ENCODE data around the gene KIF16B. TPM values are rescaled to one million over a fixed set of nuclear protein-coding genes. Genes with fewer than 3 reads are reported as not detected.

The KIF16B gene
- total RNA-seq, 1 experiment from 2014 or later, result 7.0 TPM

- DNase-seq (ENCODE audit: low read depth, low spot score), result no peak
- H2AFZ ChIP-seq (ENCODE audit: low read depth, low read length, poor library complexity, severe bottlenecking), result no peak overlapping the region
- H3K4me3 ChIP-seq (replicated peaks in 1 of 2; ENCODE audit: low read depth in 1 of 2, low read length in 2 of 2), result no peak overlapping the region
- no TSS peak for BruUV-seq (replicated peaks)
- H3K9ac ChIP-seq (ENCODE audit: low read length), result no peak overlapping the region
- H3K9me2 ChIP-seq (ENCODE audit: insufficient read depth), result no peaks in the 10 kb centered on the region
- no peaks in the 10 kb centered on the region for H3K36me3 ChIP-seq (ENCODE audit: control insufficient read depth in 1 of 2, insufficient read depth in 2 of 2, low read length in 2 of 2)
- no peaks in the 10 kb centered on the region for H3K9me3 ChIP-seq (ENCODE audit: control insufficient read depth in 1 of 2, insufficient read depth in 1 of 2, low read depth in 1 of 2, low read length in 2 of 2)
- no peak overlapping the region for H3K27ac ChIP-seq (ENCODE audit: low read depth, low read length)
- TF ChIP-seq EZH2 (IDR thresholded peaks at IDR 0.05), result no peak
- TF ChIP-seq CBX3 (IDR thresholded peaks at IDR 0.05; ENCODE audit: low read depth), result no peak
- no peak for TF ChIP-seq FOSL1 (IDR thresholded peaks at IDR 0.05; ENCODE audit: low read depth)
- no peak for TF ChIP-seq ZBTB33 (IDR thresholded peaks at IDR 0.05; ENCODE audit: extremely low read depth, insufficient replicate concordance, low read length)
- no peak for TF ChIP-seq RAD21 (IDR thresholded peaks at IDR 0.05; ENCODE audit: low read depth)
- TF ChIP-seq REST (IDR thresholded peaks at IDR 0.05; ENCODE audit: low read depth), result no peak
- TF ChIP-seq ZFX (IDR thresholded peaks at IDR 0.05), result no peak
- TF ChIP-seq SIN3A (IDR thresholded peaks at IDR 0.05; ENCODE audit: low read depth), result no peak
- no peak for TF ChIP-seq ATF3 (IDR thresholded peaks at IDR 0.05)
- TF ChIP-seq EZH2phosphoT487 (IDR thresholded peaks at IDR 0.05; ENCODE audit: borderline replicate concordance), result no peak
- TF ChIP-seq POLR2A (IDR thresholded peaks at IDR 0.05; ENCODE audit: borderline replicate concordance, extremely low read depth, insufficient read depth, insufficient read length), result no peak
- no peak for TF ChIP-seq POLR2AphosphoS5 (IDR thresholded peaks at IDR 0.05; ENCODE audit: low read depth, low read length)
- no peak for TF ChIP-seq JUND (IDR thresholded peaks at IDR 0.05)
- no peak for TF ChIP-seq MAX (IDR thresholded peaks at IDR 0.05)
- no peak for TF ChIP-seq YY1 (IDR thresholded peaks at IDR 0.05; ENCODE audit: extremely low read depth, insufficient replicate concordance, low read depth, low read length)
- TF ChIP-seq ELF1 (IDR thresholded peaks at IDR 0.05; ENCODE audit: borderline replicate concordance, low read depth), result no peak
- TF ChIP-seq ZNF274 (IDR thresholded peaks at IDR 0.05; ENCODE audit: low read depth, low read length), result no peak
- TF ChIP-seq SP1 (IDR thresholded peaks at IDR 0.05; ENCODE audit: low read depth), result no peak
- peak overlapping the region; percentile 26; the same call in 1 of the 2 replicates for H3K4me2 ChIP-seq (ENCODE audit: low read length)
- CTCF ChIA-PET, result no interaction called here
- POLR2A ChIA-PET, result no interaction called here
- H4K20me1 ChIP-seq (ENCODE audit: insufficient read depth), result no peaks in the 10 kb centered on the region
- no peak for ATAC-seq
- intact Hi-C loops (cut with micrococcal nuclease), result no loop called here
- RAD21 ChIA-PET (ENCODE audit: low non-redundant PET in 1 of 2, low total read pairs in 2 of 2, uncharacterized antibody in 2 of 2, unreplicated experiment in 2 of 2), result no interaction called here
- no peaks in the 10 kb centered on the region for H3K27me3 ChIP-seq (ENCODE audit: insufficient read depth, low read length)
- H3K4me1 ChIP-seq (ENCODE audit: control insufficient read depth in 1 of 2, insufficient read depth in 2 of 2, low read length in 2 of 2), result peaks cover 0 to 10% of the 10 kb centered on the region in 2 experiments; a peak in 2 of 4 replicates
- no peaks in the 10 kb centered on the region for H3K79me2 ChIP-seq (ENCODE audit: insufficient read depth, low read length)
These were observed 33.8 kb downstream of the KIF16B start for GRCh38 chr20:16539280-16540021.
